SU-DHL-6 (cell line): ENCODE data around the gene HIF3A.

Experiments
- EZH2phosphoT487 ChIP-seq: fragments of 200-600 bp; sonication (generic), shearing (Covaris generic); conservative IDR thresholded peaks from 2 replicates; pipeline ENCODE4 v1.6.1; 2018; ENCODE audit warnings: mild to moderate bottlenecking, antibody characterized with exemption, low read length, moderate library complexity, mixed read lengths
- TF ChIP-seq, protein P1 (sequence below): fragments of 200-600 bp; sonication (generic); IDR thresholded peaks from one replicate; pipeline ENCODE4 v1.5.1; 2017; ENCODE audit warnings: antibody characterized with exemption, mild to moderate bottlenecking, low read length, moderate library complexity; ENCODE audit not compliant: insufficient read depth, poor library complexity, severe bottlenecking

DNA sequence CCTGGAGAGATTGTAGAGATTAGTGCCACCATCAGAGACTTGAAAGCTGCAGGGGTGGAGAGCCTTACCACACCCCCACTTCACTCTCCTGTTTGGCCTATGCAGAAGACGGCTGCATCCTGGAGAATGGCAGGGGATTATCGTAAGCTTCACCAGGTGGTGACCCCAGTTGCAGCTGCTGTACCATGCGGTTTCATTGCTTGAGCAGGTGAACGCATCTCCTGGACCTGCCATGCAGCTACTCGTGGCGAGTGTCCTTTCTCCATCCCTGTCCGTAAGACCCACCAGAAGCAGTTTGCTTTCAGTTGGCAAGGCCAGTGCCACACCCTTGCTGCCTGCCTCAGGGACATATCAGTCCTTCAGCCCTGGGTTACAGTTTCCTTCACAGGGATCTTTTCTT lies 71.3 kb downstream of the HIF3A start:
- TF ChIP-seq, protein P1, sequence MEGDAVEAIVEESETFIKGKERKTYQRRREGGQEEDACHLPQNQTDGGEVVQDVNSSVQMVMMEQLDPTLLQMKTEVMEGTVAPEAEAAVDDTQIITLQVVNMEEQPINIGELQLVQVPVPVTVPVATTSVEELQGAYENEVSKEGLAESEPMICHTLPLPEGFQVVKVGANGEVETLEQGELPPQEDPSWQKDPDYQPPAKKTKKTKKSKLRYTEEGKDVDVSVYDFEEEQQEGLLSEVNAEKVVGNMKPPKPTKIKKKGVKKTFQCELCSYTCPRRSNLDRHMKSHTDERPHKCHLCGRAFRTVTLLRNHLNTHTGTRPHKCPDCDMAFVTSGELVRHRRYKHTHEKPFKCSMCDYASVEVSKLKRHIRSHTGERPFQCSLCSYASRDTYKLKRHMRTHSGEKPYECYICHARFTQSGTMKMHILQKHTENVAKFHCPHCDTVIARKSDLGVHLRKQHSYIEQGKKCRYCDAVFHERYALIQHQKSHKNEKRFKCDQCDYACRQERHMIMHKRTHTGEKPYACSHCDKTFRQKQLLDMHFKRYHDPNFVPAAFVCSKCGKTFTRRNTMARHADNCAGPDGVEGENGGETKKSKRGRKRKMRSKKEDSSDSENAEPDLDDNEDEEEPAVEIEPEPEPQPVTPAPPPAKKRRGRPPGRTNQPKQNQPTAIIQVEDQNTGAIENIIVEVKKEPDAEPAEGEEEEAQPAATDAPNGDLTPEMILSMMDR, result no peak
- TF ChIP-seq EZH2phosphoT487, result no peak
